ENCODE measurements around the gene FLAD1.

Gene FLAD1

DNA sequence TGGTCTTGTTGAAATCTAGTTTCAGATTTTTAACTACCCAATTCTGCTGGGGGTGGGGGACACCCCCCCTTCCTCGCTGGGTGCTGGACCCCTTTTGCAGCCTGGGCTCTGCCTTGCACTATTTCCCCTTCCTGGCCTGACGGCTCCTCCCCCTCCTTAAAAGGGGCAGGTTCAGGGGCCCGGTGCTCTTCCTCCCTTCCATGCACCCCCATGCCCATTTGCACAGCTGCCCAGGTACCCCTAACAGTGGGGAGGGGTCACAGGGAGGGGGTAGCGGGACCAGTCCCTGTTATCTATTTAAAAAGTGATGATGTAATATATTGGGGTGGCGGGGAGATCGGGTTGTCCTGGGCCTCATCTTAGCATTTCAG is 34.8 kb downstream of the FLAD1 start:
- no peak for TF ChIP-seq CTCF (conservative IDR thresholded peaks at IDR 0.05; ENCODE audit: low read length)
- no peak overlapping the region for H3K4me3 ChIP-seq (ENCODE audit: low read length)
- DNase-seq (ENCODE audit: low read depth): no peak

GRCh38 chr1:155018617-155019348 is 35.6 kb downstream of the FLAD1 start:
- no peak for DNase-seq (ENCODE audit: low read depth)
- no peak for TF ChIP-seq CTCF (conservative IDR thresholded peaks at IDR 0.05; ENCODE audit: low read length)
- no peak overlapping the region for H3K4me3 ChIP-seq (ENCODE audit: low read length)

- no peak for DNase-seq (ENCODE audit: low read depth)
- no peak overlapping the region for H3K4me3 ChIP-seq (ENCODE audit: low read length)
- TF ChIP-seq CTCF (conservative IDR thresholded peaks at IDR 0.05; ENCODE audit: low read length): no peak
These were observed 36.5 kb downstream of the FLAD1 start for GRCh38 chr1:155019377-155020245.

DNA sequence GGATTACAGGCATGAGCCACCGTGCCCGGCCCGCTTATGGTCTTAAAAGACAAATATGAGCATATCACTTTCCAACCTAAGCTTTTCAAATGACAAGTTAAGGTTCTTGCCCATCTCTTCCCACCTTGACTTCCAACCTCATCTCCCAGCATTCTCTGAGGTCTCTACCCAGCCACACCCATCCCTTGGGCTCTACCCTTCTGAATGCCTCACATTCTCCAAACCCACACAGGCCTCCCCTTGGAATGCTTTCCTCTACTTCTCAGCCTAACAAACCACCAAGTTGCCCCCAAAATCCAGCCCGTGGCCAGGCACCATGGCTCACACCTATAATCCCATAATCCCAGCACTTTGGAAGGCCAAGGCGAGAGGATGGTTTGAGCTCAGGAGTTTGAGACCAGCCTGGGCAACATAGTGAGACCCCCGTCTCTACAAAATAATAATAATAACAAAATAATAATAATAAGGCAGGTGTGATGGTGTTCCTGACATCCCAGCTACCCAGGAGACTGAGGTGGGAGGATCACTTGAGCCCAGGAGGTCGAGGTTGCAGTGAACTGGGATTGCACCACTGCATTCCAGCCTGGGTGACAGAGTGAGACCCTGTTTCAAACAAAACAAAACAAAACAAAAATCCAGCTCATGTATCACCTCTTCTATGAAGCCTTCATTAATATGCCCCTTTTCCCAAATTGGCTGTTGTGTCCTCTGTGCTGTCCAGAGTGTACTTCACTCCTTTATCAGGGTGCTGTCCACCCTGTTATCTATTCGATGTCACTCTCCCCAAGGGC is 39.2 kb downstream of the FLAD1 start:
- no peak overlapping the region for H3K4me3 ChIP-seq (ENCODE audit: low read length)
- DNase-seq (ENCODE audit: low read depth): peak; percentile 11
- TF ChIP-seq CTCF (conservative IDR thresholded peaks at IDR 0.05; ENCODE audit: low read length): no peak

DNA sequence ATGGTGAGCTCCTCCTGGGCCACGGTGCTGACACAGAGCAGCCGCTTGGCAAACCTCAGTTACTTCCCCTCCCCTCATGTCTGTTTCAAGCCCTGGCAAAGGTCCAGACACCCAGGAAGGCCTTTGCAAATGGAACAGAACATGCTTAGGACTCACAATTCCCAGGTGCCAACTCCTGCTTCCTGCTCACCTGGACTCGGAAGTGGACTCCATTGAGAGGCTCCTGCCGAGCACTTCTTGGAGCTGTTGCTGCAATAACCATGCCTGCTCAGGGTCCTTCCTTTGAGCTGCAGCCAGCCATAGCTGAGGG is 39.7 kb downstream of the FLAD1 start:
- no peak for DNase-seq (ENCODE audit: low read depth)
- no peak overlapping the region for H3K4me3 ChIP-seq (ENCODE audit: low read length)
- no peak for TF ChIP-seq CTCF (conservative IDR thresholded peaks at IDR 0.05; ENCODE audit: low read length)

- DNase-seq (ENCODE audit: low read depth): no peak
- no peak for TF ChIP-seq CTCF (conservative IDR thresholded peaks at IDR 0.05; ENCODE audit: low read length)
- H3K4me3 ChIP-seq (ENCODE audit: low read length): no peak overlapping the region
These were observed 40.5 kb downstream of the FLAD1 start for GRCh38 chr1:155023627-155024026.
